HL-60 (cell line): ENCODE results near the gene PLEKHD1.

Experiments
- CTCF ChIP-seq: IDR thresholded peaks from one replicate; pipeline ENCODE4 v1.5.1; 2011; ENCODE audit warnings: low read length, control low read depth, inconsistent platforms; ENCODE audit not compliant: insufficient read depth
- GABPA ChIP-seq: IDR thresholded peaks from 2 replicates; pipeline ENCODE4 v1.6.1; 2012; ENCODE audit warnings: low read depth
- POLR2AphosphoS5 ChIP-seq: IDR thresholded peaks from 2 replicates; pipeline ENCODE4 v1.6.1; 2012; ENCODE audit warnings: low read depth
- SPI1 ChIP-seq: IDR thresholded peaks from 2 replicates; pipeline ENCODE4 v1.6.1; 2012; ENCODE audit warnings: low read depth, mild to moderate bottlenecking, borderline replicate concordance
- TF ChIP-seq, protein P1 (sequence below): IDR thresholded peaks from 2 replicates; pipeline ENCODE4 v1.6.1; 2012; ENCODE audit warnings: low read depth; ENCODE audit not compliant: insufficient replicate concordance

GRCh38 chr14:69532561-69533340, 48.2 kb downstream of the PLEKHD1 start:
- no peak for TF ChIP-seq CTCF
- TF ChIP-seq SPI1: no peak
- no peak for TF ChIP-seq GABPA
- no peak for TF ChIP-seq POLR2AphosphoS5
- TF ChIP-seq, protein P1, sequence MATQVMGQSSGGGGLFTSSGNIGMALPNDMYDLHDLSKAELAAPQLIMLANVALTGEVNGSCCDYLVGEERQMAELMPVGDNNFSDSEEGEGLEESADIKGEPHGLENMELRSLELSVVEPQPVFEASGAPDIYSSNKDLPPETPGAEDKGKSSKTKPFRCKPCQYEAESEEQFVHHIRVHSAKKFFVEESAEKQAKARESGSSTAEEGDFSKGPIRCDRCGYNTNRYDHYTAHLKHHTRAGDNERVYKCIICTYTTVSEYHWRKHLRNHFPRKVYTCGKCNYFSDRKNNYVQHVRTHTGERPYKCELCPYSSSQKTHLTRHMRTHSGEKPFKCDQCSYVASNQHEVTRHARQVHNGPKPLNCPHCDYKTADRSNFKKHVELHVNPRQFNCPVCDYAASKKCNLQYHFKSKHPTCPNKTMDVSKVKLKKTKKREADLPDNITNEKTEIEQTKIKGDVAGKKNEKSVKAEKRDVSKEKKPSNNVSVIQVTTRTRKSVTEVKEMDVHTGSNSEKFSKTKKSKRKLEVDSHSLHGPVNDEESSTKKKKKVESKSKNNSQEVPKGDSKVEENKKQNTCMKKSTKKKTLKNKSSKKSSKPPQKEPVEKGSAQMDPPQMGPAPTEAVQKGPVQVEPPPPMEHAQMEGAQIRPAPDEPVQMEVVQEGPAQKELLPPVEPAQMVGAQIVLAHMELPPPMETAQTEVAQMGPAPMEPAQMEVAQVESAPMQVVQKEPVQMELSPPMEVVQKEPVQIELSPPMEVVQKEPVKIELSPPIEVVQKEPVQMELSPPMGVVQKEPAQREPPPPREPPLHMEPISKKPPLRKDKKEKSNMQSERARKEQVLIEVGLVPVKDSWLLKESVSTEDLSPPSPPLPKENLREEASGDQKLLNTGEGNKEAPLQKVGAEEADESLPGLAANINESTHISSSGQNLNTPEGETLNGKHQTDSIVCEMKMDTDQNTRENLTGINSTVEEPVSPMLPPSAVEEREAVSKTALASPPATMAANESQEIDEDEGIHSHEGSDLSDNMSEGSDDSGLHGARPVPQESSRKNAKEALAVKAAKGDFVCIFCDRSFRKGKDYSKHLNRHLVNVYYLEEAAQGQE: no peak
